Tibial artery (tissue), 4 donors: ENCODE measurements around the gene CSPG4.

Source experiments
- DNase-seq, 2 donors: peaks; one replicate each; pipeline ENCODE4 v3.0.0-alpha.2; 2019
- H3K27ac ChIP-seq, 2 donors: fragments of 200-600 bp; sonication (generic) in 1 of 2; 1 replicate in 1 of 2; 2 replicates in 1 of 2; pipeline ENCODE4 v1.5.1; 2018 to 2019; ENCODE audit warnings: mild to moderate bottlenecking in 1 of 2
- H3K27me3 ChIP-seq, 2 donors: fragments of 200-600 bp; sonication (generic) in 1 of 2; one replicate each; pipeline versions ENCODE4 v1.5.1 to v1.6.0; 2016 to 2019
- H3K36me3 ChIP-seq, 3 donors: fragments of 200-600 bp; sonication (generic) in 2 of 3; one replicate each; pipeline ENCODE4 v1.5.1; 2016 to 2019; ENCODE audit warnings: mild to moderate bottlenecking in 2 of 3
- H3K4me1 ChIP-seq, 4 donors: fragments of 200-600 bp; sonication (generic) in 2 of 4; 1 replicate in 3 of 4; 2 replicates in 1 of 4; pipeline ENCODE4 v1.5.1; 2016 to 2019
- H3K4me3 ChIP-seq, 2 donors: fragments of 200-600 bp; sonication (generic) in 1 of 2; 1 replicate in 1 of 2; 2 replicates in 1 of 2; pipeline ENCODE4 v1.5.1; 2018 to 2019; ENCODE audit warnings: mild to moderate bottlenecking in 2 of 2
- H3K9me3 ChIP-seq, 3 donors: fragments of 200-600 bp; sonication (generic) in 1 of 3; one replicate each; pipeline ENCODE4 v1.5.1; 2016 to 2019
- CTCF ChIP-seq, 2 experiments: fragments of 200-600 bp in 1 of 2; fragments of 450-650 bp in 1 of 2; IDR thresholded peaks; one replicate each; pipeline ENCODE4 v1.5.1; 2017 to 2019; ENCODE audit warnings: antibody characterized with exemption in 2 of 2, mild to moderate bottlenecking in 1 of 2, moderate library complexity in 1 of 2
- intact Hi-C: fragments of 100-400 bp; cut with DNase I; formaldehyde crosslinking; loops from one replicate; pipeline ENCODE4 v1.15.0; 2023; ENCODE audit warnings: low total_unique reads

Gene CSPG4

GRCh38 chr15:75653347-75653913, 59.2 kb downstream of the CSPG4 start:
- Histone ChIP-seq H3K27ac (peak overlapping the region; percentile 93), H3K4me1 (peaks cover 5 to 84% (median 75%) of the 10 kb centered on the region in 4 donors), H3K4me3 (peak overlapping the region; percentile 78 to 79), H3K36me3 (peaks cover 22 to 60% (median 42%) of the 10 kb centered on the region in 3 donors), H3K27me3 (no peaks in the 10 kb centered on the region), H3K9me3 (no peaks in the 10 kb centered on the region)
- TF ChIP-seq CTCF (IDR thresholded peaks at IDR 0.05), result no peak
- DNase-seq, result peak in 1 of 2 donors; percentile 78
- intact Hi-C loops, result no loop called here

- intact Hi-C loops, result no loop called here
- Histone ChIP-seq H3K27me3 (no peaks in the 10 kb centered on the region), H3K36me3 (peaks cover 8 to 45% (median 27%) of the 10 kb centered on the region in 3 donors), H3K4me3 (peak overlapping the region; percentile 78 to 79), H3K27ac (peak overlapping the region; percentile 93), H3K9me3 (no peaks in the 10 kb centered on the region), H3K4me1 (peaks cover 5 to 80% (median 72%) of the 10 kb centered on the region in 4 donors)
- no peak for TF ChIP-seq CTCF (IDR thresholded peaks at IDR 0.05)
- no peak for DNase-seq
Measured at GRCh38 chr15:75651810-75652543, 60.7 kb downstream of the CSPG4 start.

- TF ChIP-seq CTCF (IDR thresholded peaks at IDR 0.05), result no peak
- intact Hi-C loops, result no loop called here
- peak; percentile 60 to 88 for DNase-seq
- Histone ChIP-seq H3K27me3 (no peaks in the 10 kb centered on the region), H3K9me3 (no peaks in the 10 kb centered on the region), H3K4me3 (peak overlapping the region; percentile 78 to 79), H3K4me1 (peaks cover 5 to 83% (median 77%) of the 10 kb centered on the region in 4 donors), H3K36me3 (peaks cover 4 to 37% (median 21%) of the 10 kb centered on the region in 3 donors), H3K27ac (peak overlapping the region; percentile 93)
Measured at GRCh38 chr15:75650908-75651809, 61.5 kb downstream of the CSPG4 start.

GRCh38 chr15:75649848-75650247, 62.8 kb downstream of the CSPG4 start:
- peaks cover 5 to 78% (median 69%) of the 10 kb centered on the region in 4 donors for H3K4me1 ChIP-seq

More at GRCh38 chr15:75649848-75650247, 62.8 kb downstream of the CSPG4 start:
- Histone ChIP-seq H3K27ac (peak overlapping the region; percentile 93), H3K27me3 (no peaks in the 10 kb centered on the region), H3K9me3 (no peaks in the 10 kb centered on the region), H3K36me3 (peaks cover 0 to 27% (median 16%) of the 10 kb centered on the region in 3 donors), H3K4me3 (peak overlapping the region; percentile 78 to 79)
- intact Hi-C loops, result loop anchor here (10.0 kb wide), 1 partner anchor 155 kb away; no protein-coding TSS in a partner anchor
- DNase-seq, result no peak
- TF ChIP-seq CTCF (IDR thresholded peaks at IDR 0.05), result no peak
